Measurements from ENCODE around the gene DMD.
A peak's percentile ranks its signal among the peaks of the same experiment; 100 is the strongest.

Gene DMD

DNA sequence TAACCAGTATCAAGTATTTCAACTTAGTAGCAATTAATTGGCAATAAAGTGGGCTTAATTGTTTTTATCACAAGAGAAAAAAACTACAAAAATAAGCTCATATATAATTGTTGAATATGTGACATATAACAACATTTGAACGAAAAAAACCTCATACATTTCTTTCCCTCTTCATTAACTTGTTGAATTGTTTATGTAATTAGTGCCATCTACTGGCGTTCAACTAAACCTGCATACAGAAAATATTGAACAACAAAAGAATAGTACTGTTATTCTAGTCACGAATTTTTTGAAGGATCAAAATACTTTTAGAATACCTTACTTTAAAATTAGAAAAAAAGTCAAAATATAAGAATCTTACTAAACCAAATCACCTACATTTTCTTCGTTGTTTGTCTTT is 1553.0 kb downstream of the DMD start:
- Histone ChIP-seq H2AK5ac (ENCODE audit: low read length) (no peak overlapping the region), H2BK120ac (ENCODE audit: insufficient read depth, low read length, poor library complexity) (no peak overlapping the region), H3K4me2 (ENCODE audit: low read length) (no peak overlapping the region), H4K12ac (ENCODE audit: low read depth, low read length) (no peak overlapping the region), H4K8ac (ENCODE audit: low read depth, low read length) (no peak overlapping the region), H3K79me1 (ENCODE audit: low read length) (no peaks in the 10 kb centered on the region), H3K18ac (ENCODE audit: low read length) (no peak overlapping the region), H3K4ac (ENCODE audit: low read depth, low read length) (no peak overlapping the region), H3K9me3 (ENCODE audit: insufficient read depth, low read depth, low read length) (no peaks in the 10 kb centered on the region), H3K36me3 (ENCODE audit: control insufficient read depth in 1 of 2, insufficient read depth in 2 of 2, low read length in 2 of 2) (no peaks in the 10 kb centered on the region), H3K4me1 (ENCODE audit: control insufficient read depth in 1 of 2, insufficient read depth in 2 of 2, low read length in 2 of 2) (no peaks in the 10 kb centered on the region), H3K79me2 (ENCODE audit: control insufficient read depth, insufficient read depth, low read length, poor library complexity) (no peaks in the 10 kb centered on the region), H3K14ac (ENCODE audit: low read length) (no peak overlapping the region), H2AFZ (ENCODE audit: insufficient read depth, low read length, poor library complexity) (no peak overlapping the region), H4K91ac (ENCODE audit: low read depth, low read length) (no peak overlapping the region), H3K27ac (ENCODE audit: low read depth, low read length) (no peak overlapping the region), H2BK12ac (ENCODE audit: low read length) (no peak overlapping the region), H3K9ac (ENCODE audit: low read length) (no peak overlapping the region), H3K23ac (ENCODE audit: low read length) (no peak overlapping the region), H3K4me3 (ENCODE audit: low read depth, low read length) (no peak overlapping the region), H2BK5ac (ENCODE audit: low read depth, low read length, poor library complexity) (no peak overlapping the region), H3K27me3 (ENCODE audit: insufficient read depth, low read length) (no peaks in the 10 kb centered on the region)
- WGBS (ENCODE audit: extremely low coverage, insufficient coverage, insufficient read length), result no CpG with 5 or more reads among the region's 4 CpGs
- DNase-seq, result peak in 1 of 2 donors; percentile 52

DNA sequence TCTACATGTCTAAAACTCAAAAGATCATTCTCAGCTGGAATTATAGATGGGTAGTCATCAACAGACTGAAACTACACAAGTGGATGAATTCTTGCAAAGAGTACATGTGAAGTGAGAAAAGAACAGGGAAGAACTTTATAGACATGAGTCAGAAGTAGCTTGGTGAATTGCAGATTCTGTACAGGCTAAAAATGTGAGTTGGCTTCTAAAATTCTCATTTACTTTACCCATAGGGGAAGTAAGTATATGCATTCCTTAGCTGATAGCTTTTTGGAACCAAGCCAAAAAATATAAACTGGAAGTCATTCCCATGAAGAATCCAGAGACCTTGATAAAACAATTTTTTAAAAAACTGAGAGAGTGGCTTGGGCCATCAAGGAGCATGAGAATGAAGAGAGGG is 1555.3 kb downstream of the DMD start:
- H3K4me1 ChIP-seq (ENCODE audit: control insufficient read depth in 1 of 2, insufficient read depth in 2 of 2, low read length in 2 of 2), result no peaks in the 10 kb centered on the region
- no peak overlapping the region for H3K4me3 ChIP-seq (ENCODE audit: low read depth, low read length)
- no peak overlapping the region for H2AFZ ChIP-seq (ENCODE audit: insufficient read depth, low read length, poor library complexity)
- H4K8ac ChIP-seq (ENCODE audit: low read depth, low read length), result no peak overlapping the region
- DNase-seq, result no peak
- H2BK120ac ChIP-seq (ENCODE audit: insufficient read depth, low read length, poor library complexity), result no peak overlapping the region
- no peaks in the 10 kb centered on the region for H3K79me1 ChIP-seq (ENCODE audit: low read length)
- no peak overlapping the region for H3K18ac ChIP-seq (ENCODE audit: low read length)
- H3K14ac ChIP-seq (ENCODE audit: low read length), result no peak overlapping the region
- no peaks in the 10 kb centered on the region for H3K27me3 ChIP-seq (ENCODE audit: insufficient read depth, low read length)
- no peak overlapping the region for H2BK5ac ChIP-seq (ENCODE audit: low read depth, low read length, poor library complexity)
- no peak overlapping the region for H3K23ac ChIP-seq (ENCODE audit: low read length)
- H3K79me2 ChIP-seq (ENCODE audit: control insufficient read depth, insufficient read depth, low read length, poor library complexity), result no peaks in the 10 kb centered on the region
- no peak overlapping the region for H3K9ac ChIP-seq (ENCODE audit: low read length)
- no peak overlapping the region for H4K91ac ChIP-seq (ENCODE audit: low read depth, low read length)
- H3K36me3 ChIP-seq (ENCODE audit: control insufficient read depth in 1 of 2, insufficient read depth in 2 of 2, low read length in 2 of 2), result no peaks in the 10 kb centered on the region
- H2BK12ac ChIP-seq (ENCODE audit: low read length), result no peak overlapping the region
- no peak overlapping the region for H4K12ac ChIP-seq (ENCODE audit: low read depth, low read length)
- H3K27ac ChIP-seq (ENCODE audit: low read depth, low read length), result no peak overlapping the region
- H3K9me3 ChIP-seq (ENCODE audit: insufficient read depth, low read depth, low read length), result no peaks in the 10 kb centered on the region
- no peak overlapping the region for H3K4me2 ChIP-seq (ENCODE audit: low read length)
- no peak overlapping the region for H3K4ac ChIP-seq (ENCODE audit: low read depth, low read length)
- H2AK5ac ChIP-seq (ENCODE audit: low read length), result no peak overlapping the region

GRCh38 chrX:31653422-31653821 is 1557.9 kb downstream of the DMD start:
- Histone ChIP-seq H3K79me2 (ENCODE audit: control insufficient read depth, insufficient read depth, low read length, poor library complexity) (no peaks in the 10 kb centered on the region), H3K79me1 (ENCODE audit: low read length) (no peaks in the 10 kb centered on the region), H3K14ac (ENCODE audit: low read length) (no peak overlapping the region), H3K4me2 (ENCODE audit: low read length) (no peak overlapping the region), H3K27ac (ENCODE audit: low read depth, low read length) (no peak overlapping the region), H2BK120ac (ENCODE audit: insufficient read depth, low read length, poor library complexity) (no peak overlapping the region), H2AFZ (ENCODE audit: insufficient read depth, low read length, poor library complexity) (no peak overlapping the region), H3K18ac (ENCODE audit: low read length) (no peak overlapping the region), H2AK5ac (ENCODE audit: low read length) (no peak overlapping the region), H2BK12ac (ENCODE audit: low read length) (no peak overlapping the region), H3K27me3 (ENCODE audit: insufficient read depth, low read length) (no peaks in the 10 kb centered on the region), H3K4me1 (ENCODE audit: control insufficient read depth in 1 of 2, insufficient read depth in 2 of 2, low read length in 2 of 2) (no peaks in the 10 kb centered on the region), H3K4ac (ENCODE audit: low read depth, low read length) (no peak overlapping the region), H3K36me3 (ENCODE audit: control insufficient read depth in 1 of 2, insufficient read depth in 2 of 2, low read length in 2 of 2) (no peaks in the 10 kb centered on the region), H4K91ac (ENCODE audit: low read depth, low read length) (no peak overlapping the region), H2BK5ac (ENCODE audit: low read depth, low read length, poor library complexity) (no peak overlapping the region), H3K9ac (ENCODE audit: low read length) (no peak overlapping the region), H3K4me3 (ENCODE audit: low read depth, low read length) (no peak overlapping the region), H3K23ac (ENCODE audit: low read length) (no peak overlapping the region), H4K8ac (ENCODE audit: low read depth, low read length) (no peak overlapping the region), H4K12ac (ENCODE audit: low read depth, low read length) (no peak overlapping the region), H3K9me3 (ENCODE audit: insufficient read depth, low read depth, low read length) (no peaks in the 10 kb centered on the region)
- no peak for DNase-seq

GRCh38 chrX:31652650-31653049 is 1558.7 kb downstream of the DMD start:
- H2BK12ac ChIP-seq (ENCODE audit: low read length), result no peak overlapping the region
- H2AFZ ChIP-seq (ENCODE audit: insufficient read depth, low read length, poor library complexity), result no peak overlapping the region
- no peak overlapping the region for H3K23ac ChIP-seq (ENCODE audit: low read length)
- no peaks in the 10 kb centered on the region for H3K27me3 ChIP-seq (ENCODE audit: insufficient read depth, low read length)
- H2AK5ac ChIP-seq (ENCODE audit: low read length), result no peak overlapping the region
- WGBS (ENCODE audit: extremely low coverage, insufficient coverage, insufficient read length), result no CpG with 5 or more reads among the region's 1 CpG
- H3K14ac ChIP-seq (ENCODE audit: low read length), result no peak overlapping the region
- no peaks in the 10 kb centered on the region for H3K4me1 ChIP-seq (ENCODE audit: control insufficient read depth in 1 of 2, insufficient read depth in 2 of 2, low read length in 2 of 2)
- H4K12ac ChIP-seq (ENCODE audit: low read depth, low read length), result no peak overlapping the region
- H4K8ac ChIP-seq (ENCODE audit: low read depth, low read length), result no peak overlapping the region
- H2BK5ac ChIP-seq (ENCODE audit: low read depth, low read length, poor library complexity), result no peak overlapping the region
- H3K4me3 ChIP-seq (ENCODE audit: low read depth, low read length), result no peak overlapping the region
- DNase-seq, result no peak
- no peak overlapping the region for H3K9ac ChIP-seq (ENCODE audit: low read length)
- H3K4me2 ChIP-seq (ENCODE audit: low read length), result no peak overlapping the region
- no peaks in the 10 kb centered on the region for H3K36me3 ChIP-seq (ENCODE audit: control insufficient read depth in 1 of 2, insufficient read depth in 2 of 2, low read length in 2 of 2)
- H3K9me3 ChIP-seq (ENCODE audit: insufficient read depth, low read depth, low read length), result no peaks in the 10 kb centered on the region
- no peak overlapping the region for H2BK120ac ChIP-seq (ENCODE audit: insufficient read depth, low read length, poor library complexity)
- H3K79me2 ChIP-seq (ENCODE audit: control insufficient read depth, insufficient read depth, low read length, poor library complexity), result no peaks in the 10 kb centered on the region
- no peak overlapping the region for H3K27ac ChIP-seq (ENCODE audit: low read depth, low read length)
- H3K79me1 ChIP-seq (ENCODE audit: low read length), result no peaks in the 10 kb centered on the region
- no peak overlapping the region for H3K18ac ChIP-seq (ENCODE audit: low read length)
- no peak overlapping the region for H4K91ac ChIP-seq (ENCODE audit: low read depth, low read length)
- H3K4ac ChIP-seq (ENCODE audit: low read depth, low read length), result no peak overlapping the region

DNA sequence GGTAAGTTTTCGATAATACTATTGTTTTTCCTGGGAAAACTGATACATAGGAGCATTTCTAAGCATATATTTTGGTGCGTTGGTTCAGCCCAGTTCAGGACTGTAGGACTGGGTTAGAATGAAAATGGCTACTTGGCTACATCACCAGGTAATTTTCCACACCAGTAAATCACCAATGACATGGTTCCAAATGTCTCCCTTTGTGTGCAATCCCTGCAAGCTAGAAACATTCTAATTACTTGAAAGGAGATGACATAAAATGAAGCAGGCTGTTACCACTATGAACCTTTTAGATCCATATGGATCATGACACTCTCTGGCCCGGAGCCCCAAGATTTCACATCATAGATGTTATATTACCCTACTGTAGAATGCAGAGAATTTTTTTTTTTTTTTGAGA is 1562.1 kb downstream of the DMD start:
- Histone ChIP-seq H3K4me2 (ENCODE audit: low read length) (no peak overlapping the region), H4K8ac (ENCODE audit: low read depth, low read length) (no peak overlapping the region), H3K9me3 (ENCODE audit: insufficient read depth, low read depth, low read length) (no peaks in the 10 kb centered on the region), H3K79me1 (ENCODE audit: low read length) (no peaks in the 10 kb centered on the region), H3K4me3 (ENCODE audit: low read depth, low read length) (no peak overlapping the region), H3K79me2 (ENCODE audit: control insufficient read depth, insufficient read depth, low read length, poor library complexity) (no peaks in the 10 kb centered on the region), H3K27me3 (ENCODE audit: insufficient read depth, low read length) (no peaks in the 10 kb centered on the region), H4K91ac (ENCODE audit: low read depth, low read length) (no peak overlapping the region), H3K27ac (ENCODE audit: low read depth, low read length) (no peak overlapping the region), H2BK120ac (ENCODE audit: insufficient read depth, low read length, poor library complexity) (no peak overlapping the region), H3K4me1 (ENCODE audit: control insufficient read depth in 1 of 2, insufficient read depth in 2 of 2, low read length in 2 of 2) (no peaks in the 10 kb centered on the region), H2AK5ac (ENCODE audit: low read length) (no peak overlapping the region), H2AFZ (ENCODE audit: insufficient read depth, low read length, poor library complexity) (no peak overlapping the region), H3K23ac (ENCODE audit: low read length) (no peak overlapping the region), H2BK12ac (ENCODE audit: low read length) (no peak overlapping the region), H3K18ac (ENCODE audit: low read length) (no peak overlapping the region), H2BK5ac (ENCODE audit: low read depth, low read length, poor library complexity) (no peak overlapping the region), H4K12ac (ENCODE audit: low read depth, low read length) (no peak overlapping the region), H3K14ac (ENCODE audit: low read length) (no peak overlapping the region), H3K4ac (ENCODE audit: low read depth, low read length) (no peak overlapping the region), H3K9ac (ENCODE audit: low read length) (no peak overlapping the region), H3K36me3 (ENCODE audit: control insufficient read depth in 1 of 2, insufficient read depth in 2 of 2, low read length in 2 of 2) (no peaks in the 10 kb centered on the region)
- no peak for DNase-seq
- no CpG with 5 or more reads among the region's 3 CpGs for WGBS (ENCODE audit: extremely low coverage, insufficient coverage, insufficient read length)

Data from trophoblast cell (in vitro differentiated cells and primary cell).